HL-60 (cell line): Measurements from ENCODE around the gene PSMA8.
"Not testable (repeated sequence)": the region's sequence is repeated elsewhere in the genome, so short reads cannot be mapped to it uniquely, and the experiment has no call there.

Experiments used
- CTCF ChIP-seq: IDR thresholded peaks from one replicate; pipeline ENCODE4 v1.5.1; 2011; ENCODE audit warnings: low read length, control low read depth, inconsistent platforms; ENCODE audit not compliant: insufficient read depth
- GABPA ChIP-seq: IDR thresholded peaks from 2 replicates; pipeline ENCODE4 v1.6.1; 2012; ENCODE audit warnings: low read depth

GRCh38 chr18:26128192-26128591, 5.5 kb upstream of the PSMA8 start:
- TF ChIP-seq CTCF, GABPA: not testable (repeated sequence)
